Liver (tissue), 9 donors: ENCODE results near the gene TSHR. TPM values are rescaled to one million over a fixed set of nuclear protein-coding genes. Genes with fewer than 3 reads are reported as not detected.

ENCODE experiments used
- DNase-seq: peaks from one replicate; pipeline ENCODE4 v3.0.0-alpha.2; 2017; ENCODE audit warnings: low spot score
- H3K27ac ChIP-seq, 2 donors: one replicate each; pipeline ENCODE4 v1.7.0; 2013; ENCODE audit warnings: inconsistent platforms in 2 of 2, low read length in 2 of 2, control low read depth in 1 of 2, low read depth in 1 of 2, mild to moderate bottlenecking in 1 of 2
- H3K27me3 ChIP-seq, 4 donors: one replicate each; pipeline versions ENCODE4 v1.6.1 to v1.7.0; 2013; ENCODE audit warnings: low read length in 3 of 4, inconsistent platforms in 1 of 4, mild to moderate bottlenecking in 1 of 4, moderate library complexity in 1 of 4; ENCODE audit not compliant: control insufficient read depth in 4 of 4, insufficient read depth in 4 of 4
- H3K36me3 ChIP-seq, 4 donors: one replicate each; pipeline versions ENCODE4 v1.6.1 to v1.7.0; 2013; ENCODE audit warnings: low read length in 3 of 4, mild to moderate bottlenecking in 3 of 4, low read depth in 1 of 4, moderate library complexity in 1 of 4; ENCODE audit not compliant: control insufficient read depth in 4 of 4, insufficient read depth in 3 of 4
- H3K4me1 ChIP-seq, 4 donors: one replicate each; pipeline versions ENCODE4 v1.6.1 to v1.7.0; 2013; ENCODE audit warnings: low read length in 3 of 4, mild to moderate bottlenecking in 3 of 4, moderate library complexity in 1 of 4; ENCODE audit not compliant: control insufficient read depth in 4 of 4, insufficient read depth in 4 of 4
- H3K4me3 ChIP-seq, 3 donors: one replicate each; pipeline versions ENCODE4 v1.6.1 to v1.7.0; 2013; ENCODE audit warnings: low read length in 3 of 3, control low read depth in 1 of 3, low read depth in 1 of 3, mild to moderate bottlenecking in 1 of 3
- H3K9ac ChIP-seq, 2 donors: one replicate each; pipeline ENCODE4 v1.7.0; 2013; ENCODE audit warnings: low read length in 2 of 2, mild to moderate bottlenecking in 2 of 2, moderate library complexity in 2 of 2, control low read depth in 1 of 2, low read depth in 1 of 2
- H3K9me3 ChIP-seq, 4 donors: one replicate each; pipeline versions ENCODE4 v1.6.1 to v1.7.0; 2013; ENCODE audit warnings: low read length in 3 of 4; ENCODE audit not compliant: control insufficient read depth in 4 of 4
- ATF3 ChIP-seq: IDR thresholded peaks from 2 replicates; pipeline ENCODE4 v1.6.1; 2016; ENCODE audit warnings: antibody characterized with exemption
- CTCF ChIP-seq: fragments of 150-350 bp; IDR thresholded peaks from 2 replicates; pipeline ENCODE4 v1.5.1; 2017; ENCODE audit warnings: improper control_type of control experiment, low read depth, low read length; ENCODE audit not compliant: missing input control
- FOXA1 ChIP-seq: IDR thresholded peaks from 2 replicates; pipeline ENCODE4 v1.6.1; 2016; ENCODE audit warnings: antibody characterized with exemption
- GABPA ChIP-seq, 2 donors: IDR thresholded peaks in 1 of 2; conservative IDR thresholded peaks in 1 of 2; 2 replicates each; pipeline ENCODE4 v1.6.1; 2016; ENCODE audit warnings: antibody characterized with exemption in 2 of 2, mild to moderate bottlenecking in 1 of 2, moderate library complexity in 1 of 2
- HNF4G ChIP-seq: IDR thresholded peaks from 2 replicates; pipeline ENCODE4 v1.6.1; 2016; ENCODE audit warnings: antibody characterized with exemption
- JUND ChIP-seq, 2 donors: IDR thresholded peaks; 2 replicates each; pipeline ENCODE4 v1.6.1; 2016; ENCODE audit warnings: antibody characterized with exemption in 2 of 2
- MAX ChIP-seq: IDR thresholded peaks from 2 replicates; pipeline ENCODE4 v1.6.1; 2016; ENCODE audit warnings: antibody characterized with exemption
- RAD21 ChIP-seq, 2 donors: IDR thresholded peaks; 2 replicates each; pipeline ENCODE4 v1.6.1; 2016; ENCODE audit warnings: antibody characterized with exemption in 2 of 2, mild to moderate bottlenecking in 2 of 2
- SP1 ChIP-seq: IDR thresholded peaks from 2 replicates; pipeline ENCODE4 v1.6.1; 2018; ENCODE audit warnings: antibody characterized with exemption, mild to moderate bottlenecking
- TAF1 ChIP-seq: conservative IDR thresholded peaks from 2 replicates; pipeline ENCODE4 v1.6.1; 2016; ENCODE audit warnings: antibody characterized with exemption, mild to moderate bottlenecking
- YY1 ChIP-seq: IDR thresholded peaks from 2 replicates; pipeline ENCODE4 v1.6.1; 2016; ENCODE audit warnings: antibody characterized with exemption, mild to moderate bottlenecking
- ZBTB33 ChIP-seq: IDR thresholded peaks from 2 replicates; pipeline ENCODE4 v1.6.1; 2016; ENCODE audit warnings: antibody characterized with exemption
- WGBS: extraction: QIAGEN DNeasy Blood & Tissue Kit; methylation state at CpG from one replicate; pipeline ENCODE4 v1.1.7; 2013; 5-methylcytosine and 5-hydroxymethylcytosine counted together
- polyA plus RNA-seq, 2 donors: library from polyadenylated mRNA; stranded (reverse) in 1 of 2; unstranded in 1 of 2; fragments of 200-250 nt in 1 of 2; fragments of >200 nt in 1 of 2; fragmentation: Nextera tagmentation in 1 of 2; extraction: Ambion mirVana in 1 of 2; gene quantifications; one replicate each; pipeline versions ENCODE4 v1.2.1 to v1.2.3, GENCODE V29; 2013 to 2015
- total RNA-seq, 2 donors: library from RNA; depleted of rRNA; stranded (reverse); fragments of >200 nt; gene quantifications; one replicate each; pipeline ENCODE4 v1.2.3, GENCODE V29; 2014
- donor health status: healthy.
- donor health status: healthy.
- donor health status: healthy.
- donor health status: healthy.
- donor health status: healthy.

The TSHR gene
- total and polyA plus RNA-seq, 4 donors: 0.08 to 3.2 TPM; not detected in 2

- Histone ChIP-seq H3K4me3 (no peak overlapping the region), H3K36me3 (no peaks in the 10 kb centered on the region), H3K27ac (no peak overlapping the region), H3K9ac (no peak overlapping the region), H3K27me3 (no peaks in the 10 kb centered on the region), H3K4me1 (no peaks in the 10 kb centered on the region), H3K9me3 (no peaks in the 10 kb centered on the region)
- DNase-seq: no peak
- no peak for TF ChIP-seq GABPA (IDR thresholded peaks at IDR 0.05 in 1 of 2, conservative IDR thresholded peaks at IDR 0.05 in 1 of 2)
- TF ChIP-seq TAF1: no peak
- TF ChIP-seq RAD21 (IDR thresholded peaks at IDR 0.05): no peak
- TF ChIP-seq JUND (IDR thresholded peaks at IDR 0.05): no peak
- TF ChIP-seq SP1: no peak
- TF ChIP-seq HNF4G: no peak
- TF ChIP-seq ATF3: no peak
- TF ChIP-seq CTCF: no peak
- TF ChIP-seq ZBTB33: no peak
Observed at GRCh38 chr14:81023095-81023710, 67.8 kb downstream of the TSHR start.

GRCh38 chr14:81028461-81028860, 73.0 kb downstream of the TSHR start:
- DNase-seq: no peak
- H3K27me3 ChIP-seq: no peaks in the 10 kb centered on the region
- no peak overlapping the region for H3K4me3 ChIP-seq
- H3K9me3 ChIP-seq: no peaks in the 10 kb centered on the region
- no peak for TF ChIP-seq MAX
- TF ChIP-seq JUND (IDR thresholded peaks at IDR 0.05): no peak
- WGBS: 95% methylated on average over 1 of the region's 1 CpG
- no peaks in the 10 kb centered on the region for H3K4me1 ChIP-seq
- H3K36me3 ChIP-seq: peaks cover 0 to 4% (median 0%) of the 10 kb centered on the region in 4 donors
- no peak overlapping the region for H3K9ac ChIP-seq
- H3K27ac ChIP-seq: no peak overlapping the region

GRCh38 chr14:81031488-81031887, 76.1 kb downstream of the TSHR start:
- H3K9me3 ChIP-seq: peaks cover 0 to 4% (median 0%) of the 10 kb centered on the region in 4 donors
- DNase-seq: no peak
- 60% methylated on average over 3 of the region's 3 CpGs for WGBS
- TF ChIP-seq ZBTB33 (no peak), FOXA1 (no peak), ATF3 (no peak), YY1 (no peak), CTCF (no peak), JUND (IDR thresholded peaks at IDR 0.05) (no peak)
- no peak overlapping the region for H3K9ac ChIP-seq
- no peak overlapping the region for H3K27ac ChIP-seq
- no peaks in the 10 kb centered on the region for H3K4me1 ChIP-seq
- H3K36me3 ChIP-seq: peaks cover 0 to 4% (median 0%) of the 10 kb centered on the region in 4 donors
- H3K27me3 ChIP-seq: no peaks in the 10 kb centered on the region
- H3K4me3 ChIP-seq: no peak overlapping the region
